IMR-90 (cell line): ENCODE measurements around the gene BTD. TPM values are rescaled to one million over a fixed set of nuclear protein-coding genes. Genes with fewer than 3 reads are reported as not detected.

Source experiments
- ELK1 ChIP-seq: fragments of 150-350 bp; IDR thresholded peaks from 2 replicates; pipeline ENCODE4 v1.6.1; 2016; ENCODE audit warnings: low read depth, mild to moderate bottlenecking, low read length, moderate library complexity, borderline replicate concordance
- FOS ChIP-seq: fragments of 150-350 bp; IDR thresholded peaks from 2 replicates; pipeline ENCODE4 v1.6.1; 2016; ENCODE audit warnings: low read depth, low read length
- RFX5 ChIP-seq: IDR thresholded peaks from 2 replicates; pipeline ENCODE4 v1.8.0; 2012; ENCODE audit warnings: low read depth, mild to moderate bottlenecking, low read length, moderate library complexity
- polyA plus RNA-seq, 3 experiments: library from polyadenylated mRNA; depleted of rRNA; stranded (reverse); fragments of >200 nt; gene quantifications; 2 replicates each; pipeline ENCODE4 v1.2.3, GENCODE V29; 2012; ENCODE audit warnings: low replicate concordance in 1 of 3
- total RNA-seq: library from RNA; depleted of rRNA; stranded (reverse); fragments of >200 nt; gene quantifications from 2 replicates; pipeline ENCODE4 v1.2.3, GENCODE V29; 2012

BTD gene
- total and polyA plus RNA-seq, 2 of the 4 experiments (the other 2 are of a cell fraction): 14.8 to 21.1 TPM

GRCh38 chr3:15646851-15647511, 45.4 kb downstream of the BTD start (continued):
- TF ChIP-seq ELK1 (no peak), FOS (peak; percentile 96), RFX5 (no peak)
